Skeletal muscle satellite cell (primary cell): ENCODE data around the gene AFF3.
"Not testable (repeated sequence)": the region's sequence is repeated elsewhere in the genome, so short reads cannot be mapped to it uniquely, and the experiment has no call there.

Source experiments
- H3K27me3 ChIP-seq: 2 replicates; pipeline ENCODE4 v1.7.0; 2013; ENCODE audit warnings: low read length; ENCODE audit not compliant: control insufficient read depth, insufficient read depth
- H3K36me3 ChIP-seq: 2 replicates; pipeline ENCODE4 v1.7.0; 2013; ENCODE audit warnings: mild to moderate bottlenecking, control low read depth, low read length; ENCODE audit not compliant: insufficient read depth
- H3K4me1 ChIP-seq: 2 replicates; pipeline ENCODE4 v1.7.0; 2013; ENCODE audit warnings: low read length; ENCODE audit not compliant: control insufficient read depth, insufficient read depth
- H3K4me2 ChIP-seq: 2 replicates; pipeline ENCODE4 v1.7.0; 2013; ENCODE audit warnings: mild to moderate bottlenecking, low read length
- H3K4me3 ChIP-seq: 2 replicates; pipeline ENCODE4 v1.7.0; 2013; ENCODE audit warnings: low read length
- H3K9ac ChIP-seq: 2 replicates; pipeline ENCODE4 v1.7.0; 2013; ENCODE audit warnings: mild to moderate bottlenecking, low read depth, low read length, moderate library complexity
- H3K9me3 ChIP-seq: replicated peaks from 2 replicates; pipeline ENCODE4 v1.7.0; 2013; ENCODE audit warnings: mild to moderate bottlenecking, control low read depth, low read length

AFF3 gene

GRCh38 chr2:99949963-99950362, 192.4 kb downstream of the AFF3 start:
- no peaks in the 10 kb centered on the region for H3K36me3 ChIP-seq
- H3K9ac ChIP-seq, result no peak overlapping the region
- no peaks in the 10 kb centered on the region for H3K27me3 ChIP-seq
- no peak overlapping the region for H3K4me2 ChIP-seq
- H3K4me3 ChIP-seq, result no peak overlapping the region
- H3K9me3 ChIP-seq, result no peaks in the 10 kb centered on the region
- H3K4me1 ChIP-seq, result no peaks in the 10 kb centered on the region

DNA sequence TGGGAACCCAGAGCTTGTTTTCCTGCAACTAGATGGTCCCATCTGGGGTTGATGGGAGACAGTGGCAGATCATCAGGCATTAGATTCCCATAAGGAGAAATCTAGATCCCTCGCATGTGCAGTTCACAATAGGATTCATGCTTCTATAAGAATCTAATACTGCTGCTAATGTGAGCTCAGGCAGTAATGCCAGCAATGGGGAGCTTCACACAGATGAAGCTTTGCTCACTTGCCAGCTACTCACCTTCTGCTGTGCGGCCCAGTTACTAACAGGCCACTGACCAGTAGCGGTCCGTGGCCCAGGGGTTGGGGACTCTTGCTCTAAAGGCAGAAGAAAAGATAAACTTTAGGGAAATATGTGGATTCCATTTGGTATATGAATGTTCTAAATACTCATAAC, 192.9 kb downstream of the AFF3 start:
- Histone ChIP-seq H3K36me3 (no peaks in the 10 kb centered on the region), H3K4me2 (no peak overlapping the region), H3K27me3 (no peaks in the 10 kb centered on the region), H3K9me3 (no peaks in the 10 kb centered on the region), H3K9ac (no peak overlapping the region), H3K4me3 (no peak overlapping the region), H3K4me1 (no peaks in the 10 kb centered on the region)

- Histone ChIP-seq H3K9ac (no peak overlapping the region), H3K4me2 (no peak overlapping the region), H3K9me3 (no peaks in the 10 kb centered on the region), H3K27me3 (no peaks in the 10 kb centered on the region), H3K36me3 (no peaks in the 10 kb centered on the region), H3K4me3 (no peak overlapping the region), H3K4me1 (no peaks in the 10 kb centered on the region)
These were observed 194.4 kb downstream of the AFF3 start for GRCh38 chr2:99948010-99948409.

- H3K4me1 ChIP-seq, H3K4me2 ChIP-seq, H3K4me3 ChIP-seq, H3K9me3 ChIP-seq, H3K27me3 ChIP-seq, H3K9ac ChIP-seq, H3K36me3 ChIP-seq: not testable (repeated sequence)
These were observed 195.0 kb downstream of the AFF3 start for GRCh38 chr2:99947366-99947765.

DNA sequence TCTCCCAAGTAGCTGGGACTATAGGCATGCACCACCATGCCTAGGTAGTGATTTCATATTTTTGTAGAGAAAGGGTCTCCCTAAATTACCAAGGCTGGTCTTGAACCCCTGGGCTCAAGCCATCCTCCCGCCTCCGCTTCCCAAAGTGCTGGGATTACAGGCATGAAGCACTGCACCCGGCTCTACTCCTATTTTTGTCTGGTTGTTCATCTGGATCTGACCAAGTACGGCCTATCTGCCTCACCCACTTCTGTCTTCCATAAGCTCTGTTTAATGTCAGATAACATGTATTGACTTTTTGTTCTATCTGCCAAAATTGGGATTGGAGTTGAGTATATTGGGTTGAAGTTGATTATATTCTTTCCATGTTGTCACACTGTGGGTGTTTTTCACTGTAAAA, 198.4 kb downstream of the AFF3 start:
- Histone ChIP-seq H3K4me3 (no peak overlapping the region), H3K9me3 (no peaks in the 10 kb centered on the region), H3K4me2 (no peak overlapping the region), H3K36me3 (no peaks in the 10 kb centered on the region), H3K4me1 (no peaks in the 10 kb centered on the region), H3K9ac (no peak overlapping the region), H3K27me3 (no peaks in the 10 kb centered on the region)

GRCh38 chr2:99942561-99943347, 199.6 kb downstream of the AFF3 start:
- no peaks in the 10 kb centered on the region for H3K27me3 ChIP-seq
- no peaks in the 10 kb centered on the region for H3K9me3 ChIP-seq
- no peaks in the 10 kb centered on the region for H3K4me1 ChIP-seq
- no peak overlapping the region for H3K4me3 ChIP-seq
- H3K4me2 ChIP-seq, result no peak overlapping the region
- no peaks in the 10 kb centered on the region for H3K36me3 ChIP-seq
- H3K9ac ChIP-seq, result no peak overlapping the region

DNA sequence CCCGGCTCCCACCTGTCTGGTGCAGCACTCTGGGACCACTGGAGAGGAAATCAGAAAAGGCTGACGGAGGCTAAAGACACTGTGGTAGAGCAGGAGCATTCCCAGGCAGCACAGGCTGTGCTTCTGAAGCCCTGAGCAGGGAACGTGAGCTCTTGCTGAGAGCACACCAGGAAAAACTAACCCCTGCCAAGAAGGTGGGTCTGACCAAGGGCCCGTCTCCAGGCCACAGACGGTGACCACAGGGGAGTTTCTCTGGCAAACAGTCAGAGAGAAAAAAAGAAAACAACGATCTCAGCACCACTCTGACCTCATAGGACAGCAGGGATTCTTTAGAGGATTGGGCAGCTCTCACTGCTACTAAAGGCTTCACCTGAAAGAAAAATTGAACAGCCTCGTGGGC, 201.4 kb downstream of the AFF3 start:
- H3K4me1 ChIP-seq, result no peaks in the 10 kb centered on the region
- H3K9me3 ChIP-seq, result no peaks in the 10 kb centered on the region
- H3K36me3 ChIP-seq, result no peaks in the 10 kb centered on the region
- no peak overlapping the region for H3K4me3 ChIP-seq
- no peak overlapping the region for H3K9ac ChIP-seq
- H3K27me3 ChIP-seq, result no peaks in the 10 kb centered on the region
- H3K4me2 ChIP-seq, result no peak overlapping the region

GRCh38 chr2:99939135-99939534, 203.3 kb downstream of the AFF3 start:
- no peak overlapping the region for H3K4me3 ChIP-seq
- no peak overlapping the region for H3K9ac ChIP-seq
- no peaks in the 10 kb centered on the region for H3K36me3 ChIP-seq
- H3K9me3 ChIP-seq, result no peaks in the 10 kb centered on the region
- H3K4me2 ChIP-seq, result no peak overlapping the region
- no peaks in the 10 kb centered on the region for H3K4me1 ChIP-seq
- H3K27me3 ChIP-seq, result no peaks in the 10 kb centered on the region

DNA sequence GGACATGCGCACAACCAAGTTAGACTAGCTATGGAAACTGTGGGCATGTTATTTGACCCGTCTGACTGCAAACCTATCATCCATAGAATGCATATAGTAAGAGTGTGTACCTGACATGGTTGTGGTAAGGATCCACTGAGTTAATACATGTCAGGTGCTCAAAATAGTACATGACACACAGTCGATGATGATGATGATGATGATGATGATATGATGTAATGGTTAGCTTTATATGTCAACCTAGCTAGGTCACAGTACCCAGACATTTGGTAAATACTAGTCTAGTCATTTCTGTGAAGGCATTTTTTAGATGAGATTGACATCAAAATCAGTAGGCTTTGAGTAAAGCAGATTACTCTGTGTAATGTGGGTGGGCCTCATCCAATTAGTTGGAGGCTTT, 204.1 kb downstream of the AFF3 start:
- Histone ChIP-seq H3K36me3 (no peaks in the 10 kb centered on the region), H3K4me3 (no peak overlapping the region), H3K27me3 (no peaks in the 10 kb centered on the region), H3K4me2 (no peak overlapping the region), H3K9me3 (no peaks in the 10 kb centered on the region), H3K9ac (no peak overlapping the region), H3K4me1 (no peaks in the 10 kb centered on the region)

DNA sequence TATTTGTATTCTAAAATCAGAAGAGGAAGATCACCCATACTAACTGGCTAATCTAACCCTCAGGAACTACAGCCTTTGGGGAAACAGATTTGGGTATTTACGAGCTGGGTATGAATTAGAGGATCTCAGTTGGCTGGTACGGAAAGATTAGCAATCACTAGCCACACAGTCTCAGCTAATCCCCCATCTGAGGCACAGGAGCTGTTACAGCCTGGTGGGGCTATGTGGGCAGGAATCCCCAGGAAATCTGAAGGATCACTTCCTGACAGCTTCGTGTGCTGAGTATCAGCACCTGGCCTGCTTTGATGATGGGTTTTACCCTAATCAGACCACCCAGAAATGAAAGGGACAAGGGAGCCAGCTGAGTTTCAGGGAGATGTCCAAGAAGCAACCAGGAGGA, 206.3 kb downstream of the AFF3 start:
- no peak overlapping the region for H3K4me3 ChIP-seq
- no peaks in the 10 kb centered on the region for H3K9me3 ChIP-seq
- no peak overlapping the region for H3K4me2 ChIP-seq
- no peaks in the 10 kb centered on the region for H3K36me3 ChIP-seq
- H3K9ac ChIP-seq, result no peak overlapping the region
- no peaks in the 10 kb centered on the region for H3K4me1 ChIP-seq
- no peaks in the 10 kb centered on the region for H3K27me3 ChIP-seq

GRCh38 chr2:99935662-99936061, 206.7 kb downstream of the AFF3 start:
- Histone ChIP-seq H3K4me1 (no peaks in the 10 kb centered on the region), H3K9ac (no peak overlapping the region), H3K9me3 (no peaks in the 10 kb centered on the region)

GRCh38 chr2:99933894-99934650, 208.3 kb downstream of the AFF3 start:
- Histone ChIP-seq H3K9ac (no peak overlapping the region), H3K4me3 (no peak overlapping the region), H3K4me2 (no peak overlapping the region), H3K9me3 (no peaks in the 10 kb centered on the region), H3K27me3 (no peaks in the 10 kb centered on the region), H3K36me3 (no peaks in the 10 kb centered on the region), H3K4me1 (no peaks in the 10 kb centered on the region)

More at GRCh38 chr2:99935662-99936061, 206.7 kb downstream of the AFF3 start:
- Histone ChIP-seq H3K4me3 (no peak overlapping the region), H3K27me3 (no peaks in the 10 kb centered on the region), H3K4me2 (no peak overlapping the region), H3K36me3 (no peaks in the 10 kb centered on the region)
